IMR-90 (cell line): Measurements from ENCODE around the gene GTF2A1L. TPM values are rescaled to one million over a fixed set of nuclear protein-coding genes. Genes with fewer than 3 reads are reported as not detected.

ENCODE experiments used
- ATAC-seq: fragments of 200-7000 bp; cut with Tn5 transposase; 2 replicates; pipeline ENCODE4 v1.9.1; 2020; ENCODE audit warnings: low read depth, mild to moderate bottlenecking, moderate library complexity
- BruUV-seq: library from RNA; stranded (reverse); fragments of 400-500 nt; replicated peaks from 2 replicates; lab custom pipeline; 2021; lab: Mats Ljungman, UMichigan
- CTCF ChIA-PET: fragments of 300-600 bp; formaldehyde crosslinking; extraction: SDS; loops from one replicate; lab custom pipeline; 2021; ENCODE audit warnings: antibody characterized with exemption; lab: Yijun Ruan, JAX
- POLR2A ChIA-PET: fragments of 300-600 bp; sonication (Branson Sonifier 250); formaldehyde crosslinking; loops from one replicate; lab custom pipeline; 2022; ENCODE audit warnings: antibody characterized with exemption; ENCODE audit not compliant: unreplicated experiment; lab: Charles Lee
- DNase-seq: peaks from one replicate; pipeline ENCODE4 v3.0.0; 2013
- H2AFZ ChIP-seq: replicated peaks from 2 replicates; pipeline ENCODE3; 2013; ENCODE audit warnings: low read length, mild to moderate bottlenecking; ENCODE audit not compliant: poor library complexity
- H2AK5ac ChIP-seq: 2 replicates; pipeline ENCODE4 v1.6.1; 2013; ENCODE audit warnings: low read depth, low read length, inconsistent platforms
- H2AK9ac ChIP-seq: replicated peaks from 2 replicates; pipeline ENCODE3; 2013; ENCODE audit warnings: mild to moderate bottlenecking, low read depth, low read length, moderate library complexity; ENCODE audit not compliant: poor library complexity
- H2BK120ac ChIP-seq: 2 replicates; pipeline ENCODE4 v1.6.1; 2013; ENCODE audit warnings: low read depth, low read length, inconsistent platforms
- H2BK15ac ChIP-seq: 3 replicates; pipeline ENCODE4 v1.6.1; 2013; ENCODE audit warnings: low read depth, low read length, inconsistent platforms
- H2BK20ac ChIP-seq: 2 replicates; pipeline ENCODE4 v1.6.1; 2013; ENCODE audit warnings: low read depth, mild to moderate bottlenecking, inconsistent platforms, low read length, moderate library complexity
- H2BK5ac ChIP-seq: 2 replicates; pipeline ENCODE4 v1.6.1; 2013; ENCODE audit warnings: mild to moderate bottlenecking, low read depth, low read length, inconsistent platforms; ENCODE audit not compliant: poor library complexity, severe bottlenecking
- H3K14ac ChIP-seq: replicated peaks from 2 replicates; pipeline ENCODE4 v1.6.1; 2013; ENCODE audit warnings: low read depth, low read length, inconsistent platforms
- H3K18ac ChIP-seq: 2 replicates; pipeline ENCODE4 v1.6.1; 2013; ENCODE audit warnings: low read depth, low read length, control low read depth
- H3K23ac ChIP-seq: 2 replicates; pipeline ENCODE4 v1.6.1; 2013; ENCODE audit warnings: low read depth, low read length, inconsistent platforms
- H3K27ac ChIP-seq: 2 replicates; pipeline ENCODE4 v1.5.1; 2013; ENCODE audit warnings: mild to moderate bottlenecking, control low read depth, low read length; ENCODE audit not compliant: insufficient read depth
- H3K27me3 ChIP-seq: 2 replicates; pipeline ENCODE4 v1.6.1; 2013; ENCODE audit warnings: low read length; ENCODE audit not compliant: control insufficient read depth, insufficient read depth
- H3K36me3 ChIP-seq: 2 replicates; pipeline ENCODE4 v1.6.1; 2013; ENCODE audit warnings: low read length, mixed read lengths; ENCODE audit not compliant: control insufficient read depth, insufficient read depth
- H3K4ac ChIP-seq: 2 replicates; pipeline ENCODE4 v1.6.1; 2013; ENCODE audit warnings: low read depth, low read length, inconsistent platforms
- H3K4me1 ChIP-seq: 2 replicates; pipeline ENCODE4 v1.6.1; 2013; ENCODE audit warnings: low read length, mixed read lengths; ENCODE audit not compliant: control insufficient read depth, insufficient read depth
- H3K4me2 ChIP-seq: 2 replicates; pipeline ENCODE4 v1.6.1; 2013; ENCODE audit warnings: low read depth, mild to moderate bottlenecking, control low read depth, low read length, moderate library complexity
- H3K4me3 ChIP-seq: 2 replicates; pipeline ENCODE4 v1.5.1; 2013; ENCODE audit warnings: low read depth, mild to moderate bottlenecking, control low read depth, low read length, moderate library complexity; ENCODE audit not compliant: insufficient read depth
- H3K56ac ChIP-seq: 2 replicates; pipeline ENCODE4 v1.6.1; 2013; ENCODE audit warnings: low read length, inconsistent platforms; ENCODE audit not compliant: insufficient read depth; ENCODE audit errors: extremely low read depth
- H3K79me1 ChIP-seq, 2 experiments: 2 replicates each; pipeline ENCODE4 v1.6.1; 2013; ENCODE audit warnings: low read length in 2 of 2, inconsistent platforms in 1 of 2, low read depth in 1 of 2
- H3K9ac ChIP-seq: 2 replicates; pipeline ENCODE4 v1.6.1; 2013; ENCODE audit warnings: low read depth, low read length, control low read depth
- H3K9me1 ChIP-seq: 2 replicates; pipeline ENCODE4 v1.6.1; 2013; ENCODE audit warnings: low read length, inconsistent platforms; ENCODE audit not compliant: insufficient read depth
- H3K9me3 ChIP-seq: 2 replicates; pipeline ENCODE4 v1.6.1; 2013; ENCODE audit warnings: low read length; ENCODE audit not compliant: control insufficient read depth, insufficient read depth
- H4K20me1 ChIP-seq: 2 replicates; pipeline ENCODE4 v1.6.1; 2013; ENCODE audit warnings: low read length, inconsistent platforms; ENCODE audit not compliant: insufficient read depth
- H4K5ac ChIP-seq: 2 replicates; pipeline ENCODE4 v1.6.1; 2013; ENCODE audit warnings: mild to moderate bottlenecking, low read depth, low read length, control low read depth
- H4K8ac ChIP-seq, 2 experiments: 2 replicates each; pipeline ENCODE4 v1.6.1; 2013; ENCODE audit warnings: low read depth in 2 of 2, low read length in 2 of 2, control low read depth in 1 of 2, inconsistent platforms in 1 of 2
- H4K91ac ChIP-seq: 2 replicates; pipeline ENCODE4 v1.6.1; 2013; ENCODE audit warnings: low read depth, low read length, inconsistent platforms; ENCODE audit not compliant: insufficient read depth
- BHLHE40 ChIP-seq: fragments of 150-350 bp; IDR thresholded peaks from 2 replicates; pipeline ENCODE4 v1.6.1; 2016; ENCODE audit warnings: mild to moderate bottlenecking, low read depth, low read length
- CEBPB ChIP-seq: IDR thresholded peaks from 2 replicates; pipeline ENCODE4 v1.6.1; 2012; ENCODE audit warnings: low read depth, low read length, improper control_type of control experiment
- MAZ ChIP-seq: IDR thresholded peaks from 2 replicates; pipeline ENCODE4 v1.6.1; 2012; ENCODE audit warnings: low read depth, mild to moderate bottlenecking, low read length, improper control_type of control experiment, moderate library complexity, borderline replicate concordance
- POLR2A ChIP-seq: IDR thresholded peaks from 2 replicates; pipeline ENCODE4 v1.6.1; 2012; ENCODE audit warnings: mild to moderate bottlenecking, low read depth, low read length
- RFX5 ChIP-seq: IDR thresholded peaks from 2 replicates; pipeline ENCODE4 v1.8.0; 2012; ENCODE audit warnings: low read depth, mild to moderate bottlenecking, low read length, moderate library complexity
- USF2 ChIP-seq: fragments of 150-350 bp; IDR thresholded peaks from 2 replicates; pipeline ENCODE4 v1.6.1; 2017; ENCODE audit warnings: mild to moderate bottlenecking, antibody characterized with exemption, low read length, low read depth
- WGBS, 2 experiments: methylation state at CpG; one replicate each; pipeline versions ENCODE4 v1.1.5 to v1.1.7; 2013; ENCODE audit warnings: missing lambda C conversion rate in 2 of 2; ENCODE audit not compliant: insufficient read length in 1 of 2; ENCODE audit errors: extremely low coverage in 2 of 2; 5-methylcytosine and 5-hydroxymethylcytosine counted together
- dilution Hi-C: fragments of 300-500 bp; cut with HindIII; formaldehyde crosslinking; loops from one replicate; pipeline ENCODE4 v1.14.3; 2018; ENCODE audit warnings: low sequenced_read_pairs; ENCODE audit not compliant: unreplicated experiment
- in situ Hi-C: fragments of 300-500 bp; cut with MboI; formaldehyde crosslinking; loops from 3 replicates; pipeline ENCODE4 v1.14.3; 2019; ENCODE audit warnings: low sequenced_read_pairs, inconsistent platforms, mixed read lengths
- intact Hi-C: fragments of 100-400 bp; cut with micrococcal nuclease; formaldehyde crosslinking; loops from 2 replicates; pipeline ENCODE4 v1.10.0; 2022
- polyA plus RNA-seq, 3 experiments: library from polyadenylated mRNA; depleted of rRNA; stranded (reverse); fragments of >200 nt; gene quantifications; 2 replicates each; pipeline ENCODE4 v1.2.3, GENCODE V29; 2012; ENCODE audit warnings: low replicate concordance in 1 of 3
- total RNA-seq: library from RNA; depleted of rRNA; stranded (reverse); fragments of >200 nt; gene quantifications from 2 replicates; pipeline ENCODE4 v1.2.3, GENCODE V29; 2012

Gene GTF2A1L
- total and polyA plus RNA-seq, 2 of the 4 experiments (the other 2 are of a cell fraction): not detected

GRCh38 chr2:48719480-48720177, 102.0 kb downstream of the GTF2A1L start:
- Histone ChIP-seq H4K8ac (peak overlapping the region; percentile 8 to 37; a peak in 3 of 4 replicates), H4K5ac (peak overlapping the region; percentile 66), H3K14ac (peak overlapping the region; percentile 82), H2AK9ac (no peak overlapping the region), H2BK120ac (peak overlapping the region; percentile 76), H4K20me1 (no peaks in the 10 kb centered on the region), H2BK20ac (peak overlapping the region; percentile 85), H4K91ac (peak overlapping the region; percentile 57), H3K9ac (no peak overlapping the region), H3K27ac (peak overlapping the region; percentile 30; the same call in 1 of the 2 replicates), H3K36me3 (no peaks in the 10 kb centered on the region), H3K23ac (peak overlapping the region; percentile 13; the same call in 1 of the 2 replicates), H3K4ac (peak overlapping the region; percentile 78; the same call in 1 of the 2 replicates), H3K18ac (peak overlapping the region; percentile 82), H2BK15ac (peak overlapping the region; percentile 53; the same call in 2 of the 3 replicates), H2BK5ac (peak overlapping the region; percentile 42), H3K4me1 (peaks cover 24% of the 10 kb centered on the region), H3K4me3 (no peak overlapping the region), H3K27me3 (no peaks in the 10 kb centered on the region), H3K4me2 (no peak overlapping the region), H3K9me1 (peaks cover 6% of the 10 kb centered on the region; the same call in 1 of the 2 replicates), H3K9me3 (no peaks in the 10 kb centered on the region), H3K79me1 (no peaks in the 10 kb centered on the region), H2AK5ac (peak overlapping the region; percentile 44; the same call in 1 of the 2 replicates), H2AFZ (peak overlapping the region; percentile 60), H3K56ac (0 out of 2 replicates have a peak overlapping the region, but pooled peaks have one; percentile 26)
- TF ChIP-seq USF2: no peak
- no peak for TF ChIP-seq RFX5
- no peak for TF ChIP-seq MAZ
- TF ChIP-seq CEBPB: no peak
- no peak for TF ChIP-seq BHLHE40
- TF ChIP-seq POLR2A: no peak
- in situ Hi-C loops: loop anchor here (10.0 kb wide), 1 partner anchor 135 kb away; no protein-coding TSS in a partner anchor
- ATAC-seq: no peak
- dilution Hi-C loops: no loop called here
- DNase-seq: no peak
- BruUV-seq: no TSS peak
- ChIA-PET POLR2A (no interaction called here), CTCF (interaction anchor here (0.6 to 0.7 kb wide), 2 partner anchors 66 to 915 kb away, joined by 3 to 5 read pairs; no protein-coding TSS in a partner anchor)
- intact Hi-C loops: loop anchor here (10.0 kb wide), 2 partner anchors 225 to 525 kb away; no protein-coding TSS in a partner anchor
- WGBS, 2 experiments: no CpG with 5 or more reads among the region's 3 CpGs
